Activated naive CD4-positive, alpha-beta T cell treated with anti-CD3 and anti-CD28 coated beads for 36 hours (primary cell): ENCODE results near the gene PCDHA3. TPM values are rescaled to one million over a fixed set of nuclear protein-coding genes. Genes with fewer than 3 reads are reported as not detected.
"Not testable (repeated sequence)": the region's sequence is repeated elsewhere in the genome, so short reads cannot be mapped to it uniquely, and the experiment has no call there.

Experiments used
- CTCF ChIA-PET: fragments of 350-600 bp; sonication (Branson Sonifier 250); formaldehyde crosslinking; loops from one replicate; lab custom pipeline; 2021; ENCODE audit warnings: antibody characterized with exemption; lab: Charles Lee
- DNase-seq: peaks from one replicate; pipeline ENCODE4 v3.0.0-alpha.2; 2020
- H3K27ac Mint-ChIP-seq: one replicate; pipeline ENCODE4 v1.8.0; 2021; ENCODE audit warnings: mild to moderate bottlenecking, mixed read lengths
- H3K27me3 Mint-ChIP-seq: one replicate; pipeline ENCODE4 v1.8.0; 2021; ENCODE audit warnings: low read depth, mixed read lengths
- H3K36me3 Mint-ChIP-seq: one replicate; pipeline ENCODE4 v1.8.0; 2021; ENCODE audit warnings: low read depth, mixed read lengths
- H3K4me1 Mint-ChIP-seq: one replicate; pipeline ENCODE4 v1.8.0; 2021; ENCODE audit warnings: low read depth, mixed read lengths
- H3K4me3 Mint-ChIP-seq: one replicate; pipeline ENCODE4 v1.8.0; 2021; ENCODE audit warnings: mild to moderate bottlenecking, moderate library complexity, mixed read lengths
- H3K9me3 Mint-ChIP-seq: one replicate; pipeline ENCODE4 v1.8.0; 2021; ENCODE audit warnings: mixed read lengths
- intact Hi-C: fragments of 100-400 bp; cut with micrococcal nuclease; formaldehyde crosslinking; loops from one replicate; pipeline ENCODE4 v1.15.1; 2023
- total RNA-seq, 2 experiments: library from RNA; stranded (reverse); gene quantifications; one replicate each; pipeline ENCODE4 v1.2.3, GENCODE V29; 2021

The PCDHA3 gene
- total RNA-seq, 2 experiments from 2014 or later, result not detected

- H3K4me1 Mint-ChIP-seq, DNase-seq, intact Hi-C loops, H3K27ac Mint-ChIP-seq, H3K9me3 Mint-ChIP-seq, CTCF ChIA-PET, H3K36me3 Mint-ChIP-seq, H3K4me3 Mint-ChIP-seq: not testable (repeated sequence)
- peaks cover 32% of the 10 kb centered on the region for H3K27me3 Mint-ChIP-seq
These were observed 47.6 kb downstream of the PCDHA3 start, which contains the start of gene PCDHA9 for GRCh38 chr5:140848139-140849102. PCDHA9 (plus strand) TSS chr5:140848382; CDS start chr5:140848496, 114 bp downstream.

GRCh38 chr5:140849831-140850634 lies 49.2 kb downstream of the PCDHA3 start:
- H3K4me3 Mint-ChIP-seq, H3K27ac Mint-ChIP-seq, H3K9me3 Mint-ChIP-seq, DNase-seq, CTCF ChIA-PET, H3K4me1 Mint-ChIP-seq, intact Hi-C loops, H3K36me3 Mint-ChIP-seq: not testable (repeated sequence)
- H3K27me3 Mint-ChIP-seq, result peaks cover 34% of the 10 kb centered on the region

Other genes with a start within 250 kb of the PCDHA3 start
- gene SRA1, start 243.6 kb upstream of the PCDHA3 start, total RNA-seq, result 10 to 100 TPM; 38.0 to 39.6 TPM
- gene APBB3, start 236.5 kb upstream of the PCDHA3 start, total RNA-seq, result 10 to 100 TPM; 15.4 to 16.5 TPM
- gene SLC35A4, start 236.2 kb upstream of the PCDHA3 start, total RNA-seq, result 10 to 100 TPM; 57.1 to 60.1 TPM
- under 1 TPM; 0.14 to 0.20 TPM for gene CD14, start 167.9 kb upstream of the PCDHA3 start, total RNA-seq
- gene TMCO6, start 161.6 kb upstream of the PCDHA3 start, total RNA-seq, result 10 to 100 TPM; 29.0 to 29.5 TPM
- gene NDUFA2, start 153.4 kb upstream of the PCDHA3 start, total RNA-seq, result 10 to 100 TPM; 71.4 to 76.4 TPM
- 10 to 100 TPM; 82.9 to 93.1 TPM for gene IK, start 153.2 kb upstream of the PCDHA3 start, total RNA-seq
- 10 to 100 TPM; 18.9 to 19.8 TPM for gene WDR55, start 136.2 kb upstream of the PCDHA3 start, total RNA-seq
- 1 to 10 TPM; 1.7 to 1.9 TPM for gene DND1, start 127.5 kb upstream of the PCDHA3 start, total RNA-seq
- 10 to 100 TPM; 69.0 to 74.8 TPM for gene HARS1, start 109.7 kb upstream of the PCDHA3 start, total RNA-seq
- gene HARS2, start 109.6 kb upstream of the PCDHA3 start, total RNA-seq, result 10 to 100 TPM; 27.4 to 29.3 TPM
- gene ZMAT2, start 100.6 kb upstream of the PCDHA3 start, total RNA-seq, result 10 to 100 TPM; 52.9 to 58.8 TPM
- gene PCDHA1, start 14.9 kb upstream of the PCDHA3 start, total RNA-seq, result not detected
- gene PCDHA2, start 6.2 kb upstream of the PCDHA3 start, total RNA-seq, result not detected
- not detected for gene PCDHA4, start 6.0 kb downstream of the PCDHA3 start, total RNA-seq
- not detected for gene PCDHA5, start 20.6 kb downstream of the PCDHA3 start, total RNA-seq
- gene PCDHA6, start 26.9 kb downstream of the PCDHA3 start, total RNA-seq, result not detected
- not detected for gene PCDHA7, start 33.2 kb downstream of the PCDHA3 start, total RNA-seq
- gene PCDHA8, start 40.1 kb downstream of the PCDHA3 start, total RNA-seq, result not detected
- gene PCDHA9, start 47.3 kb downstream of the PCDHA3 start, total RNA-seq, result not detected
- gene PCDHA10, start 54.8 kb downstream of the PCDHA3 start, total RNA-seq, result not detected
- not detected for gene PCDHA11, start 67.9 kb downstream of the PCDHA3 start, total RNA-seq
- gene PCDHA12, start 74.3 kb downstream of the PCDHA3 start, total RNA-seq, result not detected
- gene PCDHA13, start 81.1 kb downstream of the PCDHA3 start, total RNA-seq, result not detected
- gene PCDHAC1, start 125.2 kb downstream of the PCDHA3 start, total RNA-seq, result not detected
- not detected for gene PCDHAC2, start 165.4 kb downstream of the PCDHA3 start, total RNA-seq